ENCODE results near the gene R3HDM4. TPM values are rescaled to one million over a fixed set of nuclear protein-coding genes. Genes with fewer than 3 reads are reported as not detected.

Gene R3HDM4
- total and polyA plus RNA-seq, 9 of the 15 experiments (the other 6 are each of a cell fraction or from before 2014, with no cell fraction given) = 3.2 to 154 (median 59.0) TPM

DNA sequence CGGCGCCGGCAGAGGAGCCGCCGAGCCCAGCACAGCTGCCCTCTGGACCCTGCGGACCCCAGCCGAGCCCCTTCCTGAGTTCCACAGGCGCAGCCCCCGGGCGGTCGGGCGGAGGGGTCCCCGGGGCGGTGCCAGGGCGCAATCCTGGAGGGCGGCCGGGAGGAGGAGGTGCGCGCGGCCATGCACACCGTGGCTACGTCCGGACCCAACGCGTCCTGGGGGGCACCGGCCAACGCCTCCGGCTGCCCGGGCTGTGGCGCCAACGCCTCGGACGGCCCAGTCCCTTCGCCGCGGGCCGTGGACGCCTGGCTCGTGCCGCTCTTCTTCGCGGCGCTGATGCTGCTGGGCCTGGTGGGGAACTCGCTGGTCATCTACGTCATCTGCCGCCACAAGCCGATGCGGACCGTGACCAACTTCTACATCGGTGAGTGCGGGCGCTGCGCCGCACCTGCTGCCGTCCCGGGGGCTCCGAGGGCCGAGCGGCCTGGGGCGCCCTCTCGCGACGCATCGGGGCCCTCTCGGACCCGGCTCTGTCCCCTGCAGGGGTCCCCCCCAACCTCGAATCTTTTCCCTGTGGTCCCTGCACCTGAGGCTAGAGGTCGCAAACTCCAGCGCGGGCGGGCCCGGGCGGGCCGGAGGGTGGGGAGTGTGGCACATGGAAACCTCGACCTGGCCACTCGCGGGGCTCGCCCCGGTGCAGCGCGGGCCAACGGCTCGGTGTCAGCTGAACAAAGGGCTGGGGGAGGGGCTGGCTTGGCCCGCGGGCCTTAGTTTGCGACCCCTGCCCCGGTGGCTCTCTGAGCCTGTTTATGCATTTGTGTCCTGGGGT is 4.5 kb upstream of the R3HDM4 start, which contains the start of gene KISS1R (continued):
- TF ChIP-seq ZNF263 (CRISPR knock-in tag; IDR thresholded peaks at IDR 0.05; ENCODE audit: borderline replicate concordance) = peak; percentile 87
- no peak for TF ChIP-seq NFATC3 (IDR thresholded peaks at IDR 0.05)
- TF ChIP-seq IFI16 (CRISPR knock-in tag; IDR thresholded peaks at IDR 0.05) = no peak
- no peak for TF ChIP-seq ZNF175 (CRISPR knock-in tag; IDR thresholded peaks at IDR 0.05; ENCODE audit: low read depth)
- TF ChIP-seq, protein P1, sequence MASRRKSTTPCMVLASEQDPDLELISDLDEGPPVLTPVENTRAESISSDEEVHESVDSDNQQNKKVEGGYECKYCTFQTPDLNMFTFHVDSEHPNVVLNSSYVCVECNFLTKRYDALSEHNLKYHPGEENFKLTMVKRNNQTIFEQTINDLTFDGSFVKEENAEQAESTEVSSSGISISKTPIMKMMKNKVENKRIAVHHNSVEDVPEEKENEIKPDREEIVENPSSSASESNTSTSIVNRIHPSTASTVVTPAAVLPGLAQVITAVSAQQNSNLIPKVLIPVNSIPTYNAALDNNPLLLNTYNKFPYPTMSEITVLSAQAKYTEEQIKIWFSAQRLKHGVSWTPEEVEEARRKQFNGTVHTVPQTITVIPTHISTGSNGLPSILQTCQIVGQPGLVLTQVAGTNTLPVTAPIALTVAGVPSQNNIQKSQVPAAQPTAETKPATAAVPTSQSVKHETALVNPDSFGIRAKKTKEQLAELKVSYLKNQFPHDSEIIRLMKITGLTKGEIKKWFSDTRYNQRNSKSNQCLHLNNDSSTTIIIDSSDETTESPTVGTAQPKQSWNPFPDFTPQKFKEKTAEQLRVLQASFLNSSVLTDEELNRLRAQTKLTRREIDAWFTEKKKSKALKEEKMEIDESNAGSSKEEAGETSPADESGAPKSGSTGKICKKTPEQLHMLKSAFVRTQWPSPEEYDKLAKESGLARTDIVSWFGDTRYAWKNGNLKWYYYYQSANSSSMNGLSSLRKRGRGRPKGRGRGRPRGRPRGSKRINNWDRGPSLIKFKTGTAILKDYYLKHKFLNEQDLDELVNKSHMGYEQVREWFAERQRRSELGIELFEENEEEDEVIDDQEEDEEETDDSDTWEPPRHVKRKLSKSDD (conservative IDR thresholded peaks at IDR 0.05; ENCODE audit: low read length) = 0 out of 2 replicates have a peak, but pooled peaks have one; percentile 59
- TF ChIP-seq ZBTB5 (IDR thresholded peaks at IDR 0.05) = no peak
- TF ChIP-seq TSHZ1 (CRISPR knock-in tag; IDR thresholded peaks at IDR 0.05) = no peak
- no peak for TF ChIP-seq POLR2B (IDR thresholded peaks at IDR 0.05; ENCODE audit: low read depth, partially characterized antibody)
- no peak for TF ChIP-seq ESRRB (CRISPR knock-in tag; IDR thresholded peaks at IDR 0.05; ENCODE audit: borderline replicate concordance)
- no peak for TF ChIP-seq SIX5 (IDR thresholded peaks at IDR 0.05; ENCODE audit: borderline replicate concordance in 1 of 2, insufficient read depth in 1 of 2, low read depth in 1 of 2, low read length in 2 of 2)
- peak; percentile 83 for TF ChIP-seq SMAD4 (CRISPR knock-in tag; conservative IDR thresholded peaks at IDR 0.05)
- TF ChIP-seq RFX7 (CRISPR knock-in tag; IDR thresholded peaks at IDR 0.05) = no peak
- no peak for TF ChIP-seq E2F4 (CRISPR knock-in tag; IDR thresholded peaks at IDR 0.05; ENCODE audit: low read depth)
- peak; percentile 57; the same call in 1 of the 2 replicates for TF ChIP-seq SAFB (IDR thresholded peaks at IDR 0.05; ENCODE audit: borderline replicate concordance, low read depth, low read length)
- no peak for TF ChIP-seq ZNF586 (CRISPR knock-in tag; conservative IDR thresholded peaks at IDR 0.05)
- no peak for TF ChIP-seq PTTG1 (tag; IDR thresholded peaks at IDR 0.05; ENCODE audit: low read depth)
- TF ChIP-seq CBX2 (IDR thresholded peaks at IDR 0.05; ENCODE audit: insufficient read depth, low read length, poor library complexity, severe bottlenecking) = no peak

All from K562 (cell line).